ELF-1 (cell line): ENCODE data around the gene ARV1.

ENCODE experiments used
- DNase-seq: peaks from one replicate; pipeline ENCODE4 v3.0.0-alpha.2; 2016; ENCODE audit warnings: low read depth, low spot score

The ARV1 gene

GRCh38 chr1:230978491-230979388, at the start of gene ARV1, which contains the start of gene TTC13:
Gene ARV1 (plus strand): TSS chr1:230979094. CDS start chr1:230979106, 12 bp downstream.
Gene TTC13 (minus strand): TSS chr1:230978861. CDS start chr1:230978830, 31 bp downstream.
- peak; percentile 99 for DNase-seq

- no peak for DNase-seq
Measured at GRCh38 chr1:230930986-230931385, 47.9 kb upstream of the ARV1 start.

DNA sequence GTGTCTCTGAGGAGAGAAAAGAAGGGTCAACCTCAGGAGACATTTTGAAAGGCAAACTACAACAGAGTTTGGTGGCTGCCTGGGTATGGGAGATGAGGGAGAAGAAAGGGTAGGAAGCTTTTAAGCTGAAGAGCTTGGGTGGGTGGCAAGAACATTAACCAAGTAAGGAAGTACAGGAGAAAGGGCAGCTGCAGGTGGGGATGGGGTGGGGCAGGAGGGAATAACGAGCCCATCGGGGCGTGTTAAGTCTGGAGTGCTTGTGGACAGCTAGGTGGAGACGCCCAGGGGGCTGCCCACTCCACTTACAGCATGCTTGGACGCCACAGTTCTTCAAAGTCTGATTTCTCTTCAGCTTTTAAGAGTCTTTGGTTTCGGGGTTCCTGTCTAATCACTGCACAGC, 43.0 kb upstream of the ARV1 start:
- DNase-seq = no peak

GRCh38 chr1:230936475-230936874, 42.4 kb upstream of the ARV1 start:
- no peak for DNase-seq

GRCh38 chr1:230937371-230937770, 41.5 kb upstream of the ARV1 start:
- no peak for DNase-seq

DNA sequence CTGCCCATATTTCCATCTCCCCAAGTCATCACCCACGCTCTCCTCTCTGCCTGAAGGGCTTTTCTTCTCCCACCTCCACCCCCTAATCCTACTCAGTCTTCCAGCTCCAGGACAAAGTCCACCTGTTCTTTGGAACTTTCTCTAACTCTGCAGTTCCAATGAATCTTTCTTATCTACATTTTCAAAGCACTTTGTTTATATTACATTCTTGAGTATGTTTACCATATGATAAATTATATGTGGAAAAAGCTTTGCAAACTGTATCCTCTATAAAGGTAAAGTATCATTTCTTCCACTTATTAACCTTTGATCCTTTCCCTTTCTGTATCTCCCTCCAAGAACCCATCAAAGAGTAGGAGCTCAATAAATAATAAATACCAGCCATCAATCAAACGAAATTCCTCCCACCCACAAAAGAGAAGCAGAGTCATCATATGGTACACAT, 39.9 kb upstream of the ARV1 start:
- DNase-seq = no peak

DNA sequence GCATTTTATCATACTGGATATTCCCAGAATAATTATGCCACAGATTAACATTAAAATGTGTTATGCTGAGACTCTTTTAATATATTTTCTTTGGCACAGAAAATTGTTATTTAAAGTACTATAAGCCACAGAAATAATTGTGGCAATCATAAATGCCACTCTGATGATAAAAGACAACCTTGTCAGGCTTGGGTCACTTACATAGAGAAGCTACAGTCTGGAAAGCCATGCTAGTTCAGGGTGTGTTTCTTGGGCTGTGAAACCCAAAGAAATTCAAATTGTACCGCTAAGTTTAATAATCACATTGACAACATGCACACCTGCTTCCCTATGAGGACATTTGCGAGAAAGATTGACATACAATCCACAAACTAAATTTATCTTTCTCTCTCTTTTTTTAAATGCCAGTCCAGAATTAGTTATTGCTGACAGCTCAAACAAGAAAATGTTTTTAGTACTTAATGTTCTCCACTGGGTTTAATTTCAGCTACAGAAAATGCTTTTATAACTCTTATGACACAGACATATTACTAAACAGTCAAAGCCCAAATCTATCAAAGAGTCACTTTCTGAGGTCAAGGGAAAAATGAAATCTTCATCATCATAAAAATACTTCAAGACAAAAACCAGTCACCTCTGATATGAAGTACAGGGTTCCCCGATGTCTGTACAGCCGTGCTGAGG, 38.9 kb upstream of the ARV1 start:
- no peak for DNase-seq

- DNase-seq = no peak
Measured at GRCh38 chr1:230940848-230941247, 38.0 kb upstream of the ARV1 start.

GRCh38 chr1:230943048-230943593, 35.8 kb upstream of the ARV1 start:
- DNase-seq = no peak

- no peak for DNase-seq
Measured at GRCh38 chr1:230948301-230948700, 30.6 kb upstream of the ARV1 start.

- DNase-seq = no peak
Measured at GRCh38 chr1:230948903-230949302, 30.0 kb upstream of the ARV1 start.

GRCh38 chr1:230950404-230950803, 28.5 kb upstream of the ARV1 start:
- no peak for DNase-seq

DNA sequence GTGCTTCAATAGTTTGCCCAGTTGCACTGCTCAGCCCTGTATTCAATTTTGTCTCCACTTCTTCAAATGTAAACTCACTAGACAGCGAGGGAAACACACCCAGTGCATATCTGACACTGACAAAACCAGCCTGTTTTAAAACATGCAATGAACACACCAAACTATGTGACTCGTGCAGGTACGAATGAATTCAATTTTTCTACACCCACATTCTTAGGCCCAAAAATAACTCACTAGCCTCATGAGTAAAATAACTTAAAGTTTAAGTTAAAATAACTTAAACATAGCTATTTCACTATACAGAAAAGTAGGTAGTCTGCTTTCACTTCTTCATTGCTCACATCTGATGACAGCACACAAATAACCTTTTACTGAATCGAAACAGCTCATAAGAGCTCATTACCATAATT, 21.3 kb upstream of the ARV1 start:
- DNase-seq = no peak

DNA sequence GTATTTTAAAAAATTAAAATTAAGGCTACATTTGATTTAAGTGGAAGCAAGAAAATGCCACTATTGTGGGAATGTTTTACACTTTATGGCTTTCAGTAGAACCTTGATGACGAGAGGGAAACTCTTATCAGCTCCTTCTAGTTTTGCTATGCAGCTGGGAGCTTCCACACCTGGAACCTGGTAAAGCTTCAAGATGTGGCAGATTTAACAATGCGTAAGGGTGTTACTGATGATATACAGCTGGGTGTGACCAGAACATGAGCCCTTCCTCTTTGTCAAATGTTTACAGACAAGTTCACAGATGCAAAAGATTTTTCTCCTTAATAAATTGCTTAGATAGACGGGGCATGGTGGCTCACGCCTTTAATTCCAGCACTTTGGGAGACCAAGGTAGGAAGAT, 20.5 kb upstream of the ARV1 start:
- DNase-seq = no peak

- DNase-seq = no peak
Measured at GRCh38 chr1:230964896-230965295, 14.0 kb upstream of the ARV1 start.

DNA sequence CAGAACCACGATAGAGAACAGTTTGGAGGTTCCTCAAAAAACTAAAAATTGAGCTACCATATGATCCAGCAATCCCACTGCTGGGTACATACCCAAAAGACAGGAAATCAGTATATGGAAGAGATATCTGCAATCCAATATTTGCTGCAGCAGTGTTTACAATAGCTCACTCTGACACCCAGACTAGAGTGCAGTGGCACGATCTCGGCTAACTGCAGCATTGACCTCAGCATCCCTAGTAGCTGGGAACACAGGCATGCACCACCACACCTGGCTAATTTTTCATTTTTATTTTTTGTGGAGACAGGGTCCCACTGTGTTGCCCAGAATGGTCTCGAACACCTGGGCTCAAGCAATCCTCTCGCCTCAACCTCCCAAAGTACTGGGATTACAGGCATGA, 13.4 kb upstream of the ARV1 start:
- DNase-seq = no peak

- DNase-seq = no peak
Measured at GRCh38 chr1:230966358-230966873, 12.5 kb upstream of the ARV1 start.

DNA sequence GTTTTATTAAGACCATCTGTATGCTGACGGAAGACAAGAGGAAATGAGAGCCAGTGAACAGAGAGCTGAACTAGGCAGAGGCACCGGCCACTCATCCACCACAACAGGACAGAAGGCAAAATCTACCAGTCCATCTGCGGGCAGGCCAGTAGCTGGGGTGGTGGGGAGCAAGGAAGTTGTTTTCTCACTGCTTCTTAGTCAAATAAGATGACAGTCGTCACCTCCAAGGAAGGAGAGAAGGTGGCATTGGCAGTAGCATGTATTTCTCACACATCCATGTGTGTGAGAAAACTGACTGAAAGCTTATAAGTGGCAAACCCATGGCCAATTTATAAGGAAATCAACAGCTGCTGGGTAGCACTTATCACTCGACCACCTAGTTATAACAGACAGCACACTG, 8.5 kb upstream of the ARV1 start:
- no peak for DNase-seq

DNA sequence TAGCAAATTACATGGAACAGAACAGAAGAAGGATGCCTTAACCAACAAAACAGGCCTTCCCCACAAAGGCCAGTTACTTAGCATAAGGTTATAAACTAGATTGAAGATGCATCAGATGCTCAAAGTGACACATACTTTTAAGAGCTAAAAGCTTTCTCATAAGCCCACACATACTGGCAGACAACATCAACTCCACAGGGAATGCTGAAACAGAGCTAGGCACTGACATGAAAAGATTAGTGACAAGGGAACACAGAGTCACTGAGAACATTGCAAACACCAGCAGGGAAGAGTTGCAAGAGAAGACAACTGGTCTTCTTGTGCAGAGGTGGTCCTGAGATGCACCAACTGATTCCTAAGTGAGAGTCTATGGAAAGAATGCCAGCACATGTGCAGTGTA, 7.1 kb upstream of the ARV1 start:
- no peak for DNase-seq

DNA sequence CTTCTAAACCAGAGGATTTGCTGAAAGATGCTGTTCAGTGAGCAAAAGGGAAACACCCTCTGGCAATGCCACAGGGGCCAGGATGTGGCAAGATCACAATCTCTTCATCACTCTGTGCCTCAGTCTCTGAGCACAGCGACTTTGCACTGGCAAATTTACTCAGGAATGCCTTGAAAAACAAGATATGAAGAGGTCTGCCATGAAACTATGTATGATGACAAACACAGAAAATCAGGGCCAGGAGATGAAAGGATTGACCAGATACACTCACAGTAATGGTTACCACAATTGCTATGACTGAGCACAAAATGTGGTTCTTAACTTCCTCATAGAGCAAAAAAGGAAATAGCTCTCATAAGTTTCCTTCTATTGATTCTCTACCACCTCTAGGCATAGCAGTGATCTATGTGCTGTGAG, 6.0 kb upstream of the ARV1 start:
- DNase-seq = no peak

- no peak for DNase-seq
Measured at GRCh38 chr1:230975636-230976035, 3.3 kb upstream of the ARV1 start.

DNA sequence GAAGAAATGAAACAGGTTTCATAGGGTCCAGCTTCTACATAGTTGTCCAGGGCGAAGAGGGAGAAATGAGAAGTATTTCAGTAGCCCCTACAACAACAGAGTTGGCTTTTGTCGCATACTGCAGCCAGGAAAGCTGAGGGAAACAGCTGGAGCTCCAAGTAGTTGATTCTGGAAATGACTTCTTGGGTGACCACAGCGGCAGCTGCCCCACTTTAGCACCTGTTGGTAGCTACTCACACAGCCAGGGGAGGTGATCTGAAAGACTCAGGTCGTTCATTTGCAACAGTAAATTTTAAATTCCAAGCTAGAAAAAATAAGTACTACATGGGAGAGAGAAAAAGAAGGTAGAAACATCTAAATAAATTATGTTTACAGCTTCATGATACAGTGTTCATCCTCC, 2.5 kb upstream of the ARV1 start:
- DNase-seq = no peak
